ENCODE results near the gene PSORS1C1.
"Not testable (repeated sequence)": the region's sequence is repeated elsewhere in the genome, so short reads cannot be mapped to it uniquely, and the experiment has no call there.

Gene PSORS1C1

DNA sequence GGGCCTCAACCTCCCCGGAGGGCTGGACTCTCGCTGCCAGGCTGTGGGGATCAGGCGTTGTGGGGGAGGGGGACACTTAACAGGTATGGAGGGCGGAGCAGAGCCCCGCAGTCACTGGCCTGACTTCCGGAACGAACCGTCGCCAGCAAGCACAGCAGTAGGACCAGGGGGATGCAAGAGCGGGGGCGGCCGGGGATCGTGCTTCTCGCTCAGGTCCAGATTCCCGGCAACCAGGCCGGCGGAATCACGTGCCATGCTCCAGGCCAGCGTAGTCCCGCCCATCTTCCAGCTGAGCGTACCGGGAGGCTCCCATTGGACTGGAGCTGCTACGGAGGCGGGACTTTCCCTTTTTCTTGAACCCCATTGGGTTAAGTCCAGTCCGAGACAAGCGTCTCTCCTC, 65.9 kb downstream of the PSORS1C1 start:
- FAIRE-seq: no peak

- not testable (repeated sequence) for FAIRE-seq
Observed at GRCh38 chr6:31183287-31183686, 68.7 kb downstream of the PSORS1C1 start.

- FAIRE-seq: not testable (repeated sequence)
Observed at GRCh38 chr6:31183859-31184258, 69.3 kb downstream of the PSORS1C1 start.

DNA sequence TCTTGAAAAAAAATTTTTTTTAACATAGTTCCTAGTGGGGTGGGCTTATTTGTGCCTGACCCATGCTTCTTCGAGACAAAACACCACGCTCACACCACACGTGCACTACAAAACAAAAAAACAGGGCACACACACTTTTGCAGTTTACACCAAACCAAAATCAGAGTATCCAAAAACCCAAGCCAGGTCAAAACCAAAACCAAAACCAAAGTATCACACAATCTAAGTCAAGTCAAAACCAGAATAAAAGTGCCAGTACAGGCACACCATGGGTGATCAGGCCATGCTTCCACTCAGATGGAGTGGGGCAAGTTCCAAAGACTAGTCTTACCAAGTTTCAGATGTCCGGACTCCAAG, 71.1 kb downstream of the PSORS1C1 start:
- FAIRE-seq: not testable (repeated sequence)

- no peak for FAIRE-seq
Observed at GRCh38 chr6:31186052-31186734, 71.6 kb downstream of the PSORS1C1 start.

DNA sequence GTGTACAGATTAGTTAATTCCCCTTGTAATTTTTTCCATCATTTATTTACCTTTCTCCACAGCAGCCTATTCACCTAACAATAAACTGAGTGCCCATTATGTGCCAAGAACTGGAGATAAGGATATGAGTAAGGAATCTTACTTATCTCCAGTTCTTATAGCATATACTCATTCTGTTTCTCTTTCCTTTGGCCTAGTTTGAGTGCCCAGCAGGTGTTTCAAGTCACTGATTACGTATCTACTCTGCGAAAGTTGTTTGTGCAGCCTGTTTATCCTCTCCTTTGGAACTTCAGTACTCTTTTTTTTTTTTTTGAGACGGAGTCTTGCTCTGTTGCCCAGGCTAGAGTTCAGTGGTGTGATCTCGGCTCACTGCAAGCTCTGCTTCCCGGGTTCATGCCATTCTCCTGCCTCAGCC, 73.2 kb downstream of the PSORS1C1 start:
- FAIRE-seq: no peak

GRCh38 chr6:31189223-31189622, 74.6 kb downstream of the PSORS1C1 start:
- FAIRE-seq: not testable (repeated sequence)
